ENCODE results near the gene ZYG11B.
"Not testable (repeated sequence)": the region's sequence is repeated elsewhere in the genome, so short reads cannot be mapped to it uniquely, and the experiment has no call there.

ZYG11B gene

DNA sequence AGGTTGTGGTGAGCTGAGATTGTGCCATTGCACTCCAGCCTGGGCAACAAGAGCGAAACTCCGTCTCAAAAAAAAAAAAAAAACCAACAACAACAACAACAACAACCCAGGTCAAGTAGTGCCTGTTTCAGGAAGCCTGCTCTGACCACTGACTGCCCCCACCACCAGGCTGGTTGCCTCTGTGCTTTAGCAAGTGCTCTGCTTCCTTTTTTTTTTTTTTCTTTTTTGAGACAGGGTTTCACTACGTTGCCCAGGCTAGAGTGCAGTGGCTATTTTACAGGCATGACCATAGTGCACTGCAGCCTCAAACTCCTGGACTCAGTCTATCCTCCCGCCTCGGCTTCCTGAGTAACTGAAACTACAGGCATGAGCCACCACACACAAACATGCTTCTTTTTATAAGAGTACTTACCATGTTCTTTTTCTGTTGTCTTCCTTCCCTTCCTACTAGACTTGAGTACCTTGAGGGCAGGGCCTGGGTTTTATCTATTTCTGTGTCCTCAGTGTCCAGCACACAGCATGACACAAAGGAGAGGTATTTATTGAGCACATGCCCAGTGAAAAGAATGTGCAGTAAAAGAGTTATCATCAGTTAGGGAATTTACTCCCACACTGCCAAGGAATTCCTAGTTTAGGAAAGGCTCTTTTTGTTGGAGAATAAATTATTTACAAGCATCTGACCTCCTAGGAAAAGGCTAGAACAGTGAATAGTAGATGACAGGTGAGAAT lies 18.2 kb upstream of the ZYG11B start:
- no peak for DNase-seq

- no peak for DNase-seq
Observed at GRCh38 chr1:52709016-52709415, 17.2 kb upstream of the ZYG11B start.

- DNase-seq, result no peak
Observed at GRCh38 chr1:52713590-52713989, 12.7 kb upstream of the ZYG11B start.

- DNase-seq, result not testable (repeated sequence)
Observed at GRCh38 chr1:52715296-52715695, 11.0 kb upstream of the ZYG11B start.

DNA sequence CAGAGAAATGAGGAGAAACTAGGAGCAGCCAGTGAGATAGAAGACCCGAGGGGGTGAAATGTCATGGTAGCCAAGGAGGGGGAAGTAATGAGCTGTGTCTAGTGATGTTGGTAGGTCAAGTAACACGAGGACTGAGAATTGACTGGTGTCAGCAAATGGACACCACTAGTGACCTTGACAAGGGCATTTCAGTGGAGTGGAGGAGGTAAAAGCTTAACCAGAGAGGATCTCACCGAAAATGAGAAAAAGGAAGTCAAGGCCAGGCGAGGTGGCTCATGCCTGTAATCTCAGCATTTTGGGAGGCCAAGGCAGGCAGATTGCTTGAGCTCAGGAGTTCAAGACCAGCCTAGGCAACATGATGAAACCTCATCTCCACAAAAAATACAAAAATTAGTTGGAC lies 3.0 kb upstream of the ZYG11B start:
- DNase-seq, result no peak

- no peak for DNase-seq
Observed at GRCh38 chr1:52725903-52726264, 369 bp upstream of the ZYG11B start.

DNA sequence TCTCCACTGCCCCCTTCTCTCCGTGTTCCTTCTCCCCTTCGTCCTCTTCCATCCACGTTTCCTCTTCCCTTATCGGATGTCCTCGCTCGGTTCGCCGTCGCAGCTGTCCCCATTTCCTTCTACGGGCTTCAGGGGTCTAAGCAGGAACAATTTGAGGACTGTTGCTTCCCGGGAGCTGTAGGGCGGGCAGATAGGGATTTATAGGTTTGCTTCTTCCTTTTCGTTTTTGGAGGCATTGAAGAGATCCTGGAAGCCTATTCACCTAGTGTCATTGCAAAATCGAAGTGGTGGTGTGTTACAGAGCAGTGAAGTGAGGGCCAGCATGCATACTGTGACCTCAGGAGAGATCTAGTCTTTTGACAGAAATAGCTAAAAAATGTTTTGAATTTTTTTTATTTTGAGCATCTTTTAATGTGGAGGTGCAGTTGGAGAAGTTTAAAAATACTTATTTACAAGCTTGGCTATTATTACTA lies 897 bp downstream of the ZYG11B start:
- DNase-seq, result no peak

- DNase-seq, result no peak
Observed at GRCh38 chr1:52727956-52728656, 1.9 kb downstream of the ZYG11B start.

DNA sequence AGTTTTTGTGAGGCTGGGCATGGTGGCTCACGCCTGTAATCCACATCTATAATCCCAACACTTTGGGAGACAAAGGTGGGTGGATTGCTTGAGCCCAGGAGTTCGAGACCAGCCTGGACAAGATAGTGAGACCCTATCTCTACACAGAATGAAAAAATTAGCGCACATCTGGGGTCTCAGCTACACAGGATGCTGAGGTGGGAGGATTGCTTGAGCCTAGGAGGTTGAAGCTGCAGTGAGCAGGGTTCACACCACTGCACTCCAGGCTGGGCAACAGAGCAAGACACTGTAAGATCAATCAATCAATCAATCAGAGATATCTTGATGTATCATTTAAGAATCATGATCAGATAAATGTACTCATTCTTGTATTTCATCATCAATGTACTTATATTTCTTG lies 7.1 kb downstream of the ZYG11B start:
- no peak for DNase-seq

DNA sequence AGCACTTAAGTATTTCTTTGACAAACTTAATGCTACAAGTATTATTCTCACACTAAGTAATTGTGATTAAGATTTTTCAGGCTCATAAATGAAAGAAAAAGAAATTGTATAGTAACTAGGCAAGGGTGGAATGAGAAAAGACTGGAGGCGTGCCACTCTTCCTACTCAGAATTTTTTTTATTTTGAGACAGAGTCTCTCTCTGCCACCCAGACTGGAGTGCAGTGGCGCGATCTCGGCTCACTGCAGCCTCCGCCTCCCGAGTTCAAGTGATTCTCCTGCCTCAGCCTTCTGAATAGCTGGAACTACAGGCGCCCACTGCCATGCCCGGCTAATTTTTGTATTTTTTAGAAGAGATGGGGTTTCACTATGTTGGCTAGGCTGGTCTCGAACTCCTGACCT lies 9.1 kb downstream of the ZYG11B start:
- not testable (repeated sequence) for DNase-seq

GRCh38 chr1:52738148-52738547 lies 11.9 kb downstream of the ZYG11B start:
- no peak for DNase-seq

DNA sequence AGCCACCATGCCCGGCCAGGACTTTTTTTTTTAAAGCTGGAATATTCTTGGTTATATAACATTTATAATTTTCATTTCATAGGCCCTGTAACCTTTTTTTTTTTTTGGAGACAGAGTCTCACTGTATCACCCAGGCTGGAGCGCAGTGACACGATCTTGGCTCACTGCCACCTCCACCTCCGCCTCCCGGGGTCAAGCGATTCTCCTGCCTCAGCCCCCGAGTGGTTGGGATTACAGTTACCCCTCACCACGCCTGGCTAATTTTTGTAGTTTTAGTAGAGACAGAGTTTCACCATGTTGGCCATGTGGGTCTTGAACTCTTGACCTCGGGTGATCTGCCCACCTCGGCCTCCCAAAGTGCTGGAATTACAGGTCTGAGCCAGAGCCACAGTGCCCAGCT lies 12.6 kb downstream of the ZYG11B start:
- DNase-seq, result no peak

- DNase-seq, result no peak
Observed at GRCh38 chr1:52739699-52740467, 13.6 kb downstream of the ZYG11B start.

DNA sequence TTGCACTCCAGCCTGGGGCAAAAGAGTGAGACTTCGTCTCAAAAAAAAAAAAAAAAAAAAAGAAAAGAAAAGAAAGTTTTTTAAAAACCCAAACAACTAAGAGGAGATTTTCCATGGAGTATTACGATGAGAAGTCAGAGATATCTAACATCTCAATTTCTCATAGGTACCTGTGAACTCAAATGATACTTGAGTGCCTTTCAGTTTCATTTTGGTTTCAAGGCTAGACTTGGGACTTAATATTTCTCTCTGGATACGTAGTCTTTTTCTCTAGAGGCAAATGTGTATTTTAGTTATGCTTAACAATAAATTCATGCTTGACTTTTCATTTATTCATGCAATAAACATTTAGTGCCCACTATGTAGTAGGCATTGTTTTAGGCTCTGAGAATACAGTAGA lies 15.0 kb downstream of the ZYG11B start:
- DNase-seq, result no peak

DNA sequence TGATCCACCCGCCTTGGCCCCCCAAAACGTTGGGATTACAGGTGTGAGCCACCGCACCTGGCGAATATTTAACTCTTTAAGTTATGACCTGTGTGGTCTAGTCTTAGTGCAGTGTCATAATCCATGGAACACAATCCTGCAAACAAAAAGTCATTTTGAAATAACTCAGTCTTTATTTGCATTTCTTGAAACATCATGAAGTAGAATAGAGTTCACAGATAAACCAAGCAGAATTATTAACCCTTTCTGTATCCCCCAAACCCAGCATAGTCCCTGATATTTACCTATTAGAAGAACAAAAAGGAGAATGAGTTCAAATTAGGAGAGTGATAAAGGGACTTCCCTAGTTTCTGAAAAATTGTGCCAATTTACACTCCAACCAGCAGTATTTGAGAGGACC lies 19.9 kb downstream of the ZYG11B start:
- DNase-seq, result no peak

DNA sequence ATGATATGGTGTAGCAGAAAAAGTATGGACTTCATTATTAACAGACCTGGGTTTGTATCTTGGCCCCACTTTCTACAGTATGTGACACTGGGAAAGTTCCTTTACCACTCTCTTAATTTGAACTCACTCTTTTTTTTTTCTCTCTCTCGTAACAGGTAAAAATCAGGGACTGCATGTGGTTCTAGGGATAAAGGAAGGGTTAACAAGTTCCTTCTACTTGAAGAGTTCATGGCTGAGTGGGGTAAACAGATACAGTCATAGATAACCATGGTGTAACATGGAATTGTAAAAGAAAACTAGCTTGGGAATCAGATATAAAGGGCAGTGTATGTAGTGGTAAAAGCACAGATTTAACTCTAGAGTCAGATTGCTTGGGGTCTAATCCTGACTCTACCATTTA lies 21.2 kb downstream of the ZYG11B start:
- DNase-seq, result no peak

GRCh38 chr1:52748119-52748518 lies 21.9 kb downstream of the ZYG11B start:
- DNase-seq, result no peak

GRCh38 chr1:52749496-52749895 lies 23.2 kb downstream of the ZYG11B start:
- DNase-seq, result not testable (repeated sequence)

DNA sequence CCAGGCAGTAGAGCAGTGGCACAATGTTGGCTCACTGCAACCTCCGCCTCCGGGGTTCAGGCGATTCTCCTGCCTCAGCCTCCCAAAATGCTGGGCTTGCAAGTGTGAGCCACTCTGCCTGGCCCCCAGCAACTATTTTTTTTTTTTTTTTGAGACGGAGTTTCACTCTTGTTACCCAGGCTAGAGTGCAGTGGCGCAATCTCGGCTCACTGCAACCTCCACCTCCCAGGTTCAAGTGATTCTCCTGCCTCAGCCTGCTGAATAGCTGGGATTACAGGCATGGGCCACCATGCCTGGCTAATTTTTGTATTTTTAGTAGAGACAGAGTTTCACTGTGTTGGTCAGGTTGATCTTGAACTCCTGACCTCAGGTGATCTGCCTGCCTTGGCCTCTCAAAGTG lies 23.9 kb downstream of the ZYG11B start:
- not testable (repeated sequence) for DNase-seq

GRCh38 chr1:52751589-52752483 lies 25.6 kb downstream of the ZYG11B start:
- DNase-seq, result no peak

- no peak for DNase-seq
Observed at GRCh38 chr1:52752484-52752826, 26.2 kb downstream of the ZYG11B start.

DNA sequence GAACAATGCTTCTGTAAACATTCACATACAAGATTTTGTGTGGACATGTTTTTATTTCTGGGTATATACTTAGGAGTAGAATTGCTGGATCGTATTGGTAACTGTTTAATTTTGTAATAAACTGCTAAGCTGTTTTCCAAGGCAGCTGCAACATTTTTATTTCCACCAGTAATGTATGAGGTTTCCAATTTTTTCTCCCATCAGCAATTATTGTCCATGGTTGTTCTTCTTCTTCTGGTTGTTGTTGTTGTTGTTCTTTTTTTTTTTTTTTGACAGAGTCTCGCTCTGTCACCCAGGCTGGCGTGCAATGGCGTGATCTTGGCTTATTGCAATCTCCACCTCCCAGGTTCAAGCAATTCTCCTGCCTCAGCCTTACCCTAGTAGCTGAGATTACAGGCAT lies 26.9 kb downstream of the ZYG11B start:
- no peak for DNase-seq

DNA sequence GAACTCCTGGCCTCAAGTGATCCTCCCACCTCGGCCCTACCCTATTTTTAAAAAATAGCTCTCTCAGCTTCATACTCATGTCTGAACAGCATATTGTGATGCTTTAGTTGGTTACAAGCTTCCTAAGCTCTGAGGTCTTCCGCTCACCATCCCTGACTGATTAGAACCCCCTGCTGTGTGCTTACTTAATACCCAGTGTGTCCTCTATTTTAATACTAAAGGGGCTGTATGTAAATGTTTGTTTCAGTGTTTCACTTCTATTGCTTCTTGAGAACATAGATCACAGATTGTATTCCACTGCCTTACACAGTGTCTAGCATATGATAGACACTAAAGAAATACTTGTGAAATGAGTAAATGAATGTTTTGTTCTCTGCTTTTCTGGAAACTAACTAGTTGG lies 29.8 kb downstream of the ZYG11B start:
- no peak for DNase-seq

Data from GDM1 (cell line).